ENCODE measurements around the gene TSHZ2.
"Not testable (repeated sequence)": the region's sequence is repeated elsewhere in the genome, so short reads cannot be mapped to it uniquely, and the experiment has no call there.

Gene TSHZ2

GRCh38 chr20:53466279-53466678 is 494.1 kb downstream of the TSHZ2 start:
- no peak for DNase-seq (ENCODE audit: low spot score)

GRCh38 chr20:53468587-53468986 is 496.4 kb downstream of the TSHZ2 start:
- no peak for DNase-seq (ENCODE audit: low spot score)

GRCh38 chr20:53472859-53473258 is 500.7 kb downstream of the TSHZ2 start:
- DNase-seq (ENCODE audit: low spot score), result not testable (repeated sequence)

GRCh38 chr20:53480913-53481312 is 508.8 kb downstream of the TSHZ2 start:
- DNase-seq (ENCODE audit: low spot score), result no peak

- DNase-seq (ENCODE audit: low spot score), result no peak
Measured at GRCh38 chr20:53487461-53488200, 515.5 kb downstream of the TSHZ2 start.

GRCh38 chr20:53488775-53489272 is 516.7 kb downstream of the TSHZ2 start:
- no peak for DNase-seq (ENCODE audit: low spot score)

- no peak for DNase-seq (ENCODE audit: low spot score)
Measured at GRCh38 chr20:53489528-53489927, 517.4 kb downstream of the TSHZ2 start.

- DNase-seq (ENCODE audit: low spot score), result no peak
Measured at GRCh38 chr20:53490620-53491019, 518.5 kb downstream of the TSHZ2 start.

GRCh38 chr20:53491462-53491861 is 519.3 kb downstream of the TSHZ2 start:
- DNase-seq (ENCODE audit: low spot score), result no peak

- DNase-seq (ENCODE audit: low spot score), result no peak
Measured at GRCh38 chr20:53492212-53492611, 520.1 kb downstream of the TSHZ2 start.

- no peak for DNase-seq (ENCODE audit: low spot score)
Measured at GRCh38 chr20:53493311-53493857, 521.2 kb downstream of the TSHZ2 start.

- no peak for DNase-seq (ENCODE audit: low spot score)
Measured at GRCh38 chr20:53494753-53495152, 522.6 kb downstream of the TSHZ2 start.

GRCh38 chr20:53495398-53496092 is 523.4 kb downstream of the TSHZ2 start:
- DNase-seq (ENCODE audit: low spot score), result no peak

- DNase-seq (ENCODE audit: low spot score), result no peak
Measured at GRCh38 chr20:53497246-53497645, 525.1 kb downstream of the TSHZ2 start.

GRCh38 chr20:53498341-53498740 is 526.2 kb downstream of the TSHZ2 start:
- DNase-seq (ENCODE audit: low spot score), result no peak

- DNase-seq (ENCODE audit: low spot score), result no peak
Measured at GRCh38 chr20:53500651-53501050, 528.5 kb downstream of the TSHZ2 start.

GRCh38 chr20:53502820-53503219 is 530.7 kb downstream of the TSHZ2 start:
- DNase-seq (ENCODE audit: low spot score), result no peak

- DNase-seq (ENCODE audit: low spot score), result no peak
Measured at GRCh38 chr20:53503517-53503919, 531.4 kb downstream of the TSHZ2 start.

GRCh38 chr20:53504106-53504505 is 531.9 kb downstream of the TSHZ2 start:
- DNase-seq (ENCODE audit: low spot score), result not testable (repeated sequence)

- DNase-seq (ENCODE audit: low spot score), result no peak
Measured at GRCh38 chr20:53510262-53510661, 538.1 kb downstream of the TSHZ2 start.

- no peak for DNase-seq (ENCODE audit: low spot score)
Measured at GRCh38 chr20:53510704-53511103, 538.5 kb downstream of the TSHZ2 start.

GRCh38 chr20:53512076-53512475 is 539.9 kb downstream of the TSHZ2 start:
- no peak for DNase-seq (ENCODE audit: low spot score)

GRCh38 chr20:53513168-53513488 is 541.0 kb downstream of the TSHZ2 start:
- no peak for DNase-seq (ENCODE audit: low spot score)
